AML-193 (cell line): ENCODE data around the gene KIF12.

Experiments used
- DNase-seq, 2 experiments: peaks; one replicate each; lab custom pipeline; 2025; lab: John Stamatoyannopoulos, UW

Gene KIF12

GRCh38 chr9:114123031-114123977, 24.2 kb upstream of the KIF12 start:
- DNase-seq: no peak

GRCh38 chr9:114122136-114123027, 23.3 kb upstream of the KIF12 start:
- DNase-seq: no peak

DNA sequence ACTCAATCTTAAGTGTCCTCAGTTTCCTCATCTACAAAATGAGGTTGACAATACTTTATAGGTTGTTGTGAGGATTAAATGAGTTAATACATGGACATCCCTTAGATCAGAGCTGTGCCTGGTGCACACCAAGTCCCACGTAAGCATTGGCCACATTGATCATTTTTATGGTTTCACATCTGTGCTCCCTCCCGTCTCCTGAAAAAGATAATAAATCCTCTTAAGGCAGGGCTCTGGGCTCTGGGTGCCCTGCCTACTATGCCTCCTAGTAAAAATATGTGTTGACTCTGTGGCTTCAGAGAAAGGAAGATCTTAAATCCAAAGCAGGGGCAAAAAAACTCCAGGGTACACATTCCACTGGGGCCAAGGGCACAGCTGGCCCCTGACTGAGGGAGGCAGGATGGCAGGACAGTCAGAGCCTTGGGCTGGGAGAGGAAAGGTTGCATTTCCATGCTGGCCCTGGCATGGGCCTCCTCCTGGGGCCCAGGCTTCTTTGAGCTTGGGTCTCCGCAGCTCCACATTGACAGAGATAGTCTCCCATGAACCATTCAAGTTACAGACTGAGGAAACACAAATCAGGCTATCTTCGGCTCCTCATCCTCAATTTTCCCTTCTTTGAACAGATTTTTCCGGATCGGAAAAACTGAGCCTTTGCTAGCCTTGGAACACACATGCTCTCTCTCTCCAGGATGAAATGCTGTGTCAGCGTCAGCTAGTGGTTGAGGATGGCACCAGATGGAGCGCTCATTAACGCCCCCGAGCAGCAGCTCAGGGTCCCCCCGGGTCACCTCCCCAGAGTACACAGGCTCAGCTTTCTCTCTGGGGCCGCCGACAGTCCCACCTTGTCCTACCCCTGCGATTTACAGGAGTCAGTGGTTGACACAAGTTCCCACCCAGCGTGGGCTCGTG, 22.4 kb upstream of the KIF12 start:
- DNase-seq: no peak

DNA sequence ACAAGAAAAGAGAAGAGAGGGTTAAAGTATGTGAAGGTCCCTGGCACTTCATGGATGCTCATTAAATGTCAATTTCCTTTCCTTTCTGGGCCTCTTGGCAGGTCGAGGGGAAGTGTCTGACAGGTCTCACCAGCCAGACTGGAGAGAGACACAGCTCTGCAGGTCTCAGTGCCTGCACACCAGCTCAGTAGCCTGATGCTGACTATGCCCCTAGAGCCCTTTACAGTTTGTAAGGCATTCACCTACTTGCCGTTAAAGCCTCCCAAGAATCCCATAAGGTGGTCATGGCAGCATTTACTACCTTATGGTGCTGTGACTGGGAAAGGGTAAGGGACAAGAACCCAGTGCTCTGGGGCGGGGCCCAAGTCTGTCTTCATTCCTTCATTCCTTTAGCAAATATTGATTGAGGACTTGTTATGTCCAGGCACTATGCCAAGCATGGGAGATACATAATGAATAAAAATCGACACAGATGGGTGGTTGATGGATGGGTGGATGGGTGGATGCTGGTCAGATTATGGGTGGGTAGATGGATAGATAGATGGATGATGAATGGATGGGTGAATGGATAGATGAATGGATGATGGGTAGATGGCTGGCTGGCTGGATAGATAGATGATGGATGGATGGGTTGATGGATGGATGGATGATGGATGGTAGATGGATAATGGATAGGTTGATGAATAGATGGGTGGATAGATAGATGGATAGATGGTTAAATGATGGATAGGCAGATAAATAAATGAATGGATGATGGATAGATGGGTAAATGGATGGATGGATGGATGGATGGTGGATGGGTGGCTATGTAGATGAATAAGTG, 21.3 kb upstream of the KIF12 start:
- DNase-seq: no peak

- no peak for DNase-seq
Measured at GRCh38 chr9:114119242-114120191, 20.4 kb upstream of the KIF12 start.

DNA sequence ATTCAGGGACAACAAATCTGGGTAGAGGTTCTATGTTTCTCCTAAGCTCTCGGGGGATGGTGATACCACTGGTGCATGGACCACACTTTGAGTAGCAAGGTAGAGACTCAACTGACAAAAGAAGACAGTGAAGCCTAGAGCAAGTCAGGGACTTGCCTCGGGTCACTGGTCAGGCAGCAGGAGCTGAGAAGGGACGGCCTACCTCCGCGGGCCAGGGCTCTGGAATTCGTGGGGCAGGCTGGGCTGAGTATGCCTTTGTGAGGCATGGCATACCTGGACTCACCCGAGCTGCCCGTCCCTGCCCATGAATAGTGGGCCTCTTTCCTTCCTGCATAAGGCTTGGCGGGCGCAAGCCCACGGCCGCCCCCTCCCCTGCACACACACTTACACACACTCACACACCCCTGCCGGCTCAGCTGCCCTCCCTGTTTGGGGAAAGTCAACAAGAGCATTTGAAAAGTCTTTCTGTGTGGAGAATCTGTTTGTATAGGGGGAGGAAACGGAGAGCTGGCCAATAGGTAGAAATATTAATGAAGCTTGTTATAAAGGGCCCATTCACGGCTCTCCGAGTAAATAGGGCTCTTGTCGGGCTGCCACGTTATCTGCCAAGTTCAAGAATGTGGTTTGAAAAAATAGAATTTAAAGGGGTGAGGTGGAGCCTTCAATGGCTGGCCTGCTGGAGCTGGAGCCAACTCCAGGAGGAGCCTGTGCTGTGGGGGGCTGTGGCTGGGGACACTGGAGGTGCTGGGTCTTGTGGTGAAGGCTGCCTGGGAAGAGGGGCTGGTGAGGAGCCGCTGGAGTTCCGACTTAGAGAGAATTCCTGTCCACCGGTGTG, 19.1 kb upstream of the KIF12 start:
- no peak for DNase-seq

GRCh38 chr9:114117614-114117995, 18.5 kb upstream of the KIF12 start:
- DNase-seq: no peak

GRCh38 chr9:114116126-114116747, 17.1 kb upstream of the KIF12 start:
- DNase-seq: no peak

GRCh38 chr9:114115654-114116125, 16.6 kb upstream of the KIF12 start:
- no peak for DNase-seq

DNA sequence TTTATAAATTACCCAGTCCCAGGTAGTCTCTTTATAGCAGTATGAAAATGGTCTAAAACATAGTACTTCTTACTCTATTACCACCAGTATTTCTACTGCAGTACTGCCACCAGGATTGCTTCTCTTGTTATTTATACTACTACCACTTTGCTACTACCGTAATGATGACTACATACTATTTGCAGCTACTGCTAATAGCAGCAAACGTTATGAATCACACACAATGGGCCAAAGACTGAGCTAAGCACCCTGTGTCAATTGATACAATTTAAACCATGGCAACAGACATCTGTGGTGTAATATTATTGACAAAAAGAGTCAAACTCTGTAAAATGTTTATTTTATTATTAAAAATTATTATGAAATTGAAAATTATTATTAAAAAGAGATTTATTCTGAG, 15.3 kb upstream of the KIF12 start:
- no peak for DNase-seq

- DNase-seq: no peak
Measured at GRCh38 chr9:114112778-114113584, 13.9 kb upstream of the KIF12 start.

GRCh38 chr9:114112325-114112724, 13.2 kb upstream of the KIF12 start:
- DNase-seq: no peak

GRCh38 chr9:114110180-114110579, 11.1 kb upstream of the KIF12 start:
- no peak for DNase-seq

GRCh38 chr9:114109124-114109523, 10.0 kb upstream of the KIF12 start:
- no peak for DNase-seq

- peak; percentile 13 to 40 for DNase-seq
Measured at GRCh38 chr9:114108016-114108833, 9.1 kb upstream of the KIF12 start.

DNA sequence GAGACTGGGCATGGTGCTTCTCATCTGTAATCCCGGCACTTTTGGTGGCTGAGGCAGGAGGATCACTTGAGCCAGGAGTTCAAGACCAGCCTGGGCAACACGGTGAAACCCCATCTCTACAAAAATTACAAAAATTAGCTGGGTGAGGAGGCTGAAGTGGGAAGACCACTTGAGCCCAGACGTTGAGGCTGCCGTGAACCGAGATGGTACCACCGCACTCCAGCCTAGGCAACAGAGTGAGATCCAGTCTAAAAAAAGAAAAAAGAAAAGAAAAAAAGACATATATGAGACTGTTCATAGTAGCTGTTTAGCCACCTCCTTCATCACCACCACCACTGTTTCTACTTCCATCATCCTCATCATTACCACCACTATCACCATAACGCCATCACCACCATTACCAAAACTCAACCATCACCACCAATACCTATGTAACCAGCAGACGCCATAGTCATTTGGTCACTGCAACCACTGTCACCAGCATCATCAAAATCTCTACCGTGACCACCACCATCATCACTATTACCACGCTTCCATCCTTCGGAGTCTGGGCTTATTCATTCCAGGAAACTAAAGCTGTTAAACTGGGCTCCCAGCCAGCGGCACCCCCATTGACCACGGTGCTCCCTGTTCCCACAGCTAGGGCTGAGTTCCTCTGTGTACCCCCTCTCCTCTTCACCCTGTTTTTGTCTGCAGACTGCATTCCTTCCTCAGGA, 8.4 kb upstream of the KIF12 start:
- DNase-seq: no peak
